Peyer's patch (tissue), 4 donors: ENCODE data around the gene TUBB3. TPM values are rescaled to one million over a fixed set of nuclear protein-coding genes. Genes with fewer than 3 reads are reported as not detected.

Experiments
- DNase-seq, 3 donors: peaks; one replicate each; pipeline ENCODE4 v3.0.0-alpha.2; 2017 to 2019
- H3K27ac ChIP-seq, 4 donors: fragments of 200-600 bp; sonication (generic); one replicate each; pipeline ENCODE4 v1.5.1; 2016 to 2019
- H3K27me3 ChIP-seq, 2 donors: fragments of 200-600 bp; sonication (generic); one replicate each; pipeline ENCODE4 v1.5.1; 2019
- H3K36me3 ChIP-seq, 3 donors: fragments of 200-600 bp; sonication (generic); one replicate each; pipeline ENCODE4 v1.5.1; 2016 to 2019
- H3K4me1 ChIP-seq, 4 donors: fragments of 200-600 bp; sonication (generic); one replicate each; pipeline ENCODE4 v1.5.1; 2016 to 2019
- H3K4me3 ChIP-seq, 4 donors: fragments of 200-600 bp; sonication (generic); 1 replicate in 3 of 4; 2 replicates in 1 of 4; pipeline ENCODE4 v1.5.1; 2016 to 2019; ENCODE audit warnings: mild to moderate bottlenecking in 1 of 4
- H3K9me3 ChIP-seq, 4 donors: fragments of 200-600 bp; sonication (generic); one replicate each; pipeline ENCODE4 v1.5.1; 2016 to 2019; ENCODE audit warnings: mild to moderate bottlenecking in 1 of 4
- CTCF ChIP-seq, 6 experiments: fragments of 450-650 bp in 4 of 6; fragments of 200-600 bp in 2 of 6; sonication (generic) in 1 of 6; IDR thresholded peaks; one replicate each; pipeline ENCODE4 v1.5.1; 2017 to 2019; ENCODE audit warnings: antibody characterized with exemption in 6 of 6, mild to moderate bottlenecking in 3 of 6, moderate library complexity in 1 of 6
- POLR2A ChIP-seq, 2 donors: fragments of 450-650 bp; IDR thresholded peaks; one replicate each; pipeline ENCODE4 v1.5.1; 2017; ENCODE audit warnings: antibody characterized with exemption in 2 of 2, mild to moderate bottlenecking in 2 of 2, moderate library complexity in 2 of 2
- total RNA-seq, 4 donors: library from RNA; depleted of rRNA; stranded (reverse); fragments of >200 nt; gene quantifications; one replicate each; pipeline ENCODE4 v1.1.0, GENCODE V29; 2016

Gene TUBB3
- total RNA-seq, 4 donors from 2014 or later: 2.1 to 12.4 (median 4.6) TPM

GRCh38 chr16:89908236-89908635, 14.9 kb upstream of the TUBB3 start:
- TF ChIP-seq POLR2A (IDR thresholded peaks at IDR 0.05): no peak
- no peak for TF ChIP-seq CTCF (IDR thresholded peaks at IDR 0.05)
- peaks cover 0 to 6% (median 0%) of the 10 kb centered on the region in 4 donors for H3K4me1 ChIP-seq
- no peak for DNase-seq
- no peaks in the 10 kb centered on the region for H3K9me3 ChIP-seq
- no peak overlapping the region for H3K4me3 ChIP-seq
- peaks cover 0 to 74% (median 0%) of the 10 kb centered on the region in 3 donors for H3K36me3 ChIP-seq
- no peaks in the 10 kb centered on the region for H3K27me3 ChIP-seq
- H3K27ac ChIP-seq: no peak overlapping the region

GRCh38 chr16:89909777-89910716, 13.1 kb upstream of the TUBB3 start:
- Histone ChIP-seq H3K27ac (peak overlapping the region in 1 of 4 donors; percentile 0), H3K36me3 (peaks cover 0 to 56% (median 0%) of the 10 kb centered on the region in 3 donors), H3K4me1 (peaks cover 0 to 6% (median 0%) of the 10 kb centered on the region in 4 donors), H3K4me3 (no peak overlapping the region), H3K27me3 (no peaks in the 10 kb centered on the region), H3K9me3 (no peaks in the 10 kb centered on the region)
- peak; percentile 52 to 86 (median 80) for TF ChIP-seq CTCF (IDR thresholded peaks at IDR 0.05)
- TF ChIP-seq POLR2A (IDR thresholded peaks at IDR 0.05): no peak
- peak; percentile 62 to 85 (median 83) for DNase-seq

GRCh38 chr16:89910717-89911354, 12.3 kb upstream of the TUBB3 start:
- Histone ChIP-seq H3K27me3 (no peaks in the 10 kb centered on the region), H3K9me3 (no peaks in the 10 kb centered on the region), H3K4me1 (peaks cover 0 to 6% (median 0%) of the 10 kb centered on the region in 4 donors), H3K4me3 (no peak overlapping the region), H3K36me3 (peaks cover 0 to 48% (median 0%) of the 10 kb centered on the region in 3 donors), H3K27ac (no peak overlapping the region)
- DNase-seq: no peak
- TF ChIP-seq CTCF (IDR thresholded peaks at IDR 0.05) (no peak), POLR2A (IDR thresholded peaks at IDR 0.05) (no peak)

- Histone ChIP-seq H3K27ac (no peak overlapping the region), H3K4me3 (no peak overlapping the region), H3K4me1 (peaks cover 0 to 6% (median 0%) of the 10 kb centered on the region in 4 donors), H3K9me3 (no peaks in the 10 kb centered on the region), H3K27me3 (no peaks in the 10 kb centered on the region), H3K36me3 (peaks cover 0 to 43% (median 0%) of the 10 kb centered on the region in 3 donors)
- no peak for DNase-seq
- no peak for TF ChIP-seq CTCF (IDR thresholded peaks at IDR 0.05)
- TF ChIP-seq POLR2A (IDR thresholded peaks at IDR 0.05): no peak
Observed at GRCh38 chr16:89911375-89911774, 11.8 kb upstream of the TUBB3 start.

GRCh38 chr16:89912143-89912542, 11.0 kb upstream of the TUBB3 start:
- H3K36me3 ChIP-seq: peaks cover 0 to 35% (median 0%) of the 10 kb centered on the region in 3 donors
- no peaks in the 10 kb centered on the region for H3K9me3 ChIP-seq
- H3K27me3 ChIP-seq: no peaks in the 10 kb centered on the region
- H3K27ac ChIP-seq: no peak overlapping the region
- no peak overlapping the region for H3K4me3 ChIP-seq
- peaks cover 0 to 6% (median under 1%) of the 10 kb centered on the region in 4 donors for H3K4me1 ChIP-seq
- DNase-seq: no peak
- TF ChIP-seq POLR2A (IDR thresholded peaks at IDR 0.05) (no peak), CTCF (IDR thresholded peaks at IDR 0.05) (no peak)
